SK-N-SH treated with all-trans-retinoic acid at 6 μM for 48 hours (cell line): ENCODE data around the gene CLDN8.

Experiments
- ATAC-seq: fragments of 200-7000 bp; cut with Tn5 transposase; 3 replicates; pipeline ENCODE4 v1.9.1; 2020; ENCODE audit warnings: mild to moderate bottlenecking, moderate library complexity
- ARNTL ChIP-seq: fragments of 450-650 bp; formaldehyde crosslinking; IDR thresholded peaks from 2 replicates; pipeline ENCODE4 v1.5.0; 2020; ENCODE audit warnings: low read depth, mild to moderate bottlenecking, moderate library complexity, borderline replicate concordance
- BACH2 ChIP-seq: fragments of 250-450 bp; sonication (Bioruptor Pico); IDR thresholded peaks from 2 replicates; pipeline ENCODE4 v1.9.0; 2021; ENCODE audit warnings: mild to moderate bottlenecking, borderline replicate concordance
- CSDC2 ChIP-seq: fragments of 250-450 bp; sonication (Bioruptor Pico); IDR thresholded peaks from 2 replicates; pipeline ENCODE4 v1.5.0; 2020; ENCODE audit warnings: mild to moderate bottlenecking, moderate library complexity
- ESRRG ChIP-seq: fragments of 250-450 bp; sonication (Bioruptor Pico); IDR thresholded peaks from 2 replicates; pipeline ENCODE4 v1.6.1; 2021; ENCODE audit warnings: mild to moderate bottlenecking
- GLIS3 ChIP-seq: fragments of 250-450 bp; sonication (Bioruptor Pico); IDR thresholded peaks from 2 replicates; pipeline ENCODE4 v1.5.0; 2020; ENCODE audit warnings: mild to moderate bottlenecking, moderate library complexity
- ISL1 ChIP-seq: fragments of 250-450 bp; sonication (Bioruptor Pico); IDR thresholded peaks from 2 replicates; pipeline ENCODE4 v2.1.2; 2022; ENCODE audit warnings: mild to moderate bottlenecking, moderate library complexity
- OSR1 ChIP-seq: fragments of 250-450 bp; sonication (Bioruptor Pico); IDR thresholded peaks from 2 replicates; pipeline ENCODE4 v1.8.0; 2022; ENCODE audit warnings: moderate library complexity, mild to moderate bottlenecking, inconsistent platforms
- RARB ChIP-seq: fragments of 250-450 bp; sonication (Bioruptor Pico); IDR thresholded peaks from 2 replicates; pipeline ENCODE4 v1.8.0; 2021; ENCODE audit warnings: mild to moderate bottlenecking, moderate library complexity
- SNAI2 ChIP-seq: fragments of 250-450 bp; sonication (Bioruptor Pico); IDR thresholded peaks from 2 replicates; pipeline ENCODE4 v1.5.0; 2020; ENCODE audit warnings: mild to moderate bottlenecking, moderate library complexity
- TCF4 ChIP-seq: fragments of 250-450 bp; sonication (Bioruptor Pico); IDR thresholded peaks from 2 replicates; pipeline ENCODE4 v1.8.0; 2021; ENCODE audit warnings: mild to moderate bottlenecking, moderate library complexity, borderline replicate concordance
- TOX ChIP-seq: fragments of 250-450 bp; sonication (Bioruptor Pico); IDR thresholded peaks from 2 replicates; pipeline ENCODE4 v1.8.0; 2021; ENCODE audit warnings: mild to moderate bottlenecking, moderate library complexity, borderline replicate concordance
- ZC3H10 ChIP-seq: fragments of 250-450 bp; sonication (Bioruptor Pico); IDR thresholded peaks from 2 replicates; pipeline ENCODE4 v1.5.1; 2021; ENCODE audit warnings: mild to moderate bottlenecking, moderate library complexity
- ZFP3 ChIP-seq: fragments of 250-450 bp; sonication (Bioruptor Pico); IDR thresholded peaks from 2 replicates; pipeline ENCODE4 v1.5.0; 2020; ENCODE audit warnings: mild to moderate bottlenecking, moderate library complexity
- ZFP30 ChIP-seq: fragments of 450-650 bp; formaldehyde crosslinking; IDR thresholded peaks from 2 replicates; pipeline ENCODE4 v1.5.0; 2022; ENCODE audit warnings: mild to moderate bottlenecking, moderate library complexity
- ZNF565 ChIP-seq: fragments of 450-650 bp; formaldehyde crosslinking; conservative IDR thresholded peaks from 2 replicates; pipeline ENCODE4 v1.5.0; 2020; ENCODE audit warnings: low read depth, mild to moderate bottlenecking, moderate library complexity
- ZNF70 ChIP-seq: fragments of 450-650 bp; formaldehyde crosslinking; IDR thresholded peaks from 2 replicates; pipeline ENCODE4 v1.5.0; 2020; ENCODE audit warnings: mild to moderate bottlenecking, moderate library complexity
- ZNF8 ChIP-seq: fragments of 450-650 bp; formaldehyde crosslinking; IDR thresholded peaks from 2 replicates; pipeline ENCODE4 v1.5.0; 2020; ENCODE audit warnings: mild to moderate bottlenecking, moderate library complexity
- TF ChIP-seq, protein P1 (sequence below): fragments of 250-450 bp; sonication (Bioruptor Pico); IDR thresholded peaks from 2 replicates; pipeline ENCODE4 v1.5.1; 2021; ENCODE audit warnings: mild to moderate bottlenecking, moderate library complexity
- TF ChIP-seq, protein P2 (sequence below): fragments of 250-450 bp; sonication (Bioruptor Pico); IDR thresholded peaks from 2 replicates; pipeline ENCODE4 v1.5.0; 2020; ENCODE audit warnings: mild to moderate bottlenecking, moderate library complexity
- TF ChIP-seq, protein P3 (sequence below): fragments of 250-450 bp; sonication (Bioruptor Pico); IDR thresholded peaks from 2 replicates; pipeline ENCODE4 v1.8.0; 2020; ENCODE audit warnings: mild to moderate bottlenecking, moderate library complexity, borderline replicate concordance
- TF ChIP-seq, protein P4 (sequence below): fragments of 250-450 bp; sonication (Bioruptor Pico); IDR thresholded peaks from 2 replicates; pipeline ENCODE4 v1.8.0; 2021; ENCODE audit warnings: low read depth, mild to moderate bottlenecking, moderate library complexity, borderline replicate concordance

CLDN8 gene

DNA sequence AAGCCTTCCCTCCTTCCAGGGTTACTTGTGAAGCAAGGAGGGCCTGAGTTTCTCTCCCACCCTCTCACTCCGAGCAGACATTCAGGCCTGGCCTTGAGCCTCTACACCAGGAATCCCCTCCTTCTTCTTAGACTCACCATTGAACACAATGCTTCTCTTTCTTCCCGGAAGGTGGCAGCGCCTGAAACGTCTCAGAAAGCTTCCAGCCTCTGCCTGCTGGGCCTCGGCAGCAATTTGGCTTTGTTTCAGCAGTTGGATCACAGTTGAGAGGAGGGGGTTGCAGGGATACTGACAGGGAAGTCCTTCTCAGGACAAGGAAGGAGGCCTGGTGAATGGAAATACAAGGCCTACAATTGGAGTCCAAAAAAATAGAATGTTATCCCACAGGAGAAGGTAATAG is 6.3 kb downstream of the CLDN8 start:
- ATAC-seq = no peak
- TF ChIP-seq RARB (CRISPR knock-in tag) (no peak), ZNF565 (no peak), OSR1 (CRISPR knock-in tag) (no peak), GLIS3 (CRISPR knock-in tag) (no peak), ZNF70 (CRISPR knock-in tag) (no peak), ZFP30 (no peak), BACH2 (CRISPR knock-in tag) (no peak), ARNTL (no peak), ZFP3 (CRISPR knock-in tag) (no peak), ZC3H10 (CRISPR knock-in tag) (no peak), ISL1 (no peak), CSDC2 (no peak)
- TF ChIP-seq, protein P1, sequence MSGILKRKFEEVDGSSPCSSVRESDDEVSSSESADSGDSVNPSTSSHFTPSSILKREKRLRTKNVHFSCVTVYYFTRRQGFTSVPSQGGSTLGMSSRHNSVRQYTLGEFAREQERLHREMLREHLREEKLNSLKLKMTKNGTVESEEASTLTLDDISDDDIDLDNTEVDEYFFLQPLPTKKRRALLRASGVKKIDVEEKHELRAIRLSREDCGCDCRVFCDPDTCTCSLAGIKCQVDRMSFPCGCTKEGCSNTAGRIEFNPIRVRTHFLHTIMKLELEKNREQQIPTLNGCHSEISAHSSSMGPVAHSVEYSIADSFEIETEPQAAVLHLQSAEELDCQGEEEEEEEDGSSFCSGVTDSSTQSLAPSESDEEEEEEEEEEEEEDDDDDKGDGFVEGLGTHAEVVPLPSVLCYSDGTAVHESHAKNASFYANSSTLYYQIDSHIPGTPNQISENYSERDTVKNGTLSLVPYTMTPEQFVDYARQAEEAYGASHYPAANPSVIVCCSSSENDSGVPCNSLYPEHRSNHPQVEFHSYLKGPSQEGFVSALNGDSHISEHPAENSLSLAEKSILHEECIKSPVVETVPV (CRISPR knock-in tag) = no peak
- TF ChIP-seq, all 23 proteins: peak for 0

DNA sequence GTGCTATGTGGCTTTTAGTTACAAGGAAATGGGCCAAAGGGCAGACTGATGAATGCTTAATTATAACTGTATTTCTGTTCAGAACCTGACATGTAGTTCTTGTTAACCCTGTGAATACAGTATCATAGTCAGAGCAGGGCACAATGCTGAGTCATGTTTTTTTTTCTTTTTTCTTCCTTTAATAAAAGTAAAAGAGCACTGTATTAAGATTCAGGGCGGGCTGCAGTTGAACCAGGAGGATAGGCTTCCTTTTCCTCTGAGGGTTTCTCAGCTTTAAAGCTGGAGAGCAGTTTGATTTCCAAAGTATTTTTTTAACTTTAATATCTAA is 8.7 kb downstream of the CLDN8 start:
- ATAC-seq = no peak
- TF ChIP-seq, protein P1 (CRISPR knock-in tag) = no peak
- TF ChIP-seq ARNTL (no peak), TOX (no peak), ZFP3 (CRISPR knock-in tag) (no peak), ZC3H10 (CRISPR knock-in tag) (no peak)
- TF ChIP-seq, all 23 proteins: peak for 0

- TF ChIP-seq, protein P2, sequence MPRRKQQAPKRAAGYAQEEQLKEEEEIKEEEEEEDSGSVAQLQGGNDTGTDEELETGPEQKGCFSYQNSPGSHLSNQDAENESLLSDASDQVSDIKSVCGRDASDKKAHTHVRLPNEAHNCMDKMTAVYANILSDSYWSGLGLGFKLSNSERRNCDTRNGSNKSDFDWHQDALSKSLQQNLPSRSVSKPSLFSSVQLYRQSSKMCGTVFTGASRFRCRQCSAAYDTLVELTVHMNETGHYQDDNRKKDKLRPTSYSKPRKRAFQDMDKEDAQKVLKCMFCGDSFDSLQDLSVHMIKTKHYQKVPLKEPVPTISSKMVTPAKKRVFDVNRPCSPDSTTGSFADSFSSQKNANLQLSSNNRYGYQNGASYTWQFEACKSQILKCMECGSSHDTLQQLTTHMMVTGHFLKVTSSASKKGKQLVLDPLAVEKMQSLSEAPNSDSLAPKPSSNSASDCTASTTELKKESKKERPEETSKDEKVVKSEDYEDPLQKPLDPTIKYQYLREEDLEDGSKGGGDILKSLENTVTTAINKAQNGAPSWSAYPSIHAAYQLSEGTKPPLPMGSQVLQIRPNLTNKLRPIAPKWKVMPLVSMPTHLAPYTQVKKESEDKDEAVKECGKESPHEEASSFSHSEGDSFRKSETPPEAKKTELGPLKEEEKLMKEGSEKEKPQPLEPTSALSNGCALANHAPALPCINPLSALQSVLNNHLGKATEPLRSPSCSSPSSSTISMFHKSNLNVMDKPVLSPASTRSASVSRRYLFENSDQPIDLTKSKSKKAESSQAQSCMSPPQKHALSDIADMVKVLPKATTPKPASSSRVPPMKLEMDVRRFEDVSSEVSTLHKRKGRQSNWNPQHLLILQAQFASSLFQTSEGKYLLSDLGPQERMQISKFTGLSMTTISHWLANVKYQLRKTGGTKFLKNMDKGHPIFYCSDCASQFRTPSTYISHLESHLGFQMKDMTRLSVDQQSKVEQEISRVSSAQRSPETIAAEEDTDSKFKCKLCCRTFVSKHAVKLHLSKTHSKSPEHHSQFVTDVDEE = no peak
- TF ChIP-seq RARB (CRISPR knock-in tag) = no peak
- TF ChIP-seq, protein P3, sequence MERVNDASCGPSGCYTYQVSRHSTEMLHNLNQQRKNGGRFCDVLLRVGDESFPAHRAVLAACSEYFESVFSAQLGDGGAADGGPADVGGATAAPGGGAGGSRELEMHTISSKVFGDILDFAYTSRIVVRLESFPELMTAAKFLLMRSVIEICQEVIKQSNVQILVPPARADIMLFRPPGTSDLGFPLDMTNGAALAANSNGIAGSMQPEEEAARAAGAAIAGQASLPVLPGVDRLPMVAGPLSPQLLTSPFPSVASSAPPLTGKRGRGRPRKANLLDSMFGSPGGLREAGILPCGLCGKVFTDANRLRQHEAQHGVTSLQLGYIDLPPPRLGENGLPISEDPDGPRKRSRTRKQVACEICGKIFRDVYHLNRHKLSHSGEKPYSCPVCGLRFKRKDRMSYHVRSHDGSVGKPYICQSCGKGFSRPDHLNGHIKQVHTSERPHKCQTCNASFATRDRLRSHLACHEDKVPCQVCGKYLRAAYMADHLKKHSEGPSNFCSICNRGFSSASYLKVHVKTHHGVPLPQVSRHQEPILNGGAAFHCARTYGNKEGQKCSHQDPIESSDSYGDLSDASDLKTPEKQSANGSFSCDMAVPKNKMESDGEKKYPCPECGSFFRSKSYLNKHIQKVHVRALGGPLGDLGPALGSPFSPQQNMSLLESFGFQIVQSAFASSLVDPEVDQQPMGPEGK (CRISPR knock-in tag) = no peak
- TF ChIP-seq, protein P4, sequence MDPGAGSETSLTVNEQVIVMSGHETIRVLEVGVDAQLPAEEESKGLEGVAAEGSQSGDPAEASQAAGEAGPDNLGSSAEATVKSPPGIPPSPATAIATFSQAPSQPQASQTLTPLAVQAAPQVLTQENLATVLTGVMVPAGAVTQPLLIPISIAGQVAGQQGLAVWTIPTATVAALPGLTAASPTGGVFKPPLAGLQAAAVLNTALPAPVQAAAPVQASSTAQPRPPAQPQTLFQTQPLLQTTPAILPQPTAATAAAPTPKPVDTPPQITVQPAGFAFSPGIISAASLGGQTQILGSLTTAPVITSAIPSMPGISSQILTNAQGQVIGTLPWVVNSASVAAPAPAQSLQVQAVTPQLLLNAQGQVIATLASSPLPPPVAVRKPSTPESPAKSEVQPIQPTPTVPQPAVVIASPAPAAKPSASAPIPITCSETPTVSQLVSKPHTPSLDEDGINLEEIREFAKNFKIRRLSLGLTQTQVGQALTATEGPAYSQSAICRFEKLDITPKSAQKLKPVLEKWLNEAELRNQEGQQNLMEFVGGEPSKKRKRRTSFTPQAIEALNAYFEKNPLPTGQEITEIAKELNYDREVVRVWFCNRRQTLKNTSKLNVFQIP (CRISPR knock-in tag) = no peak
- TF ChIP-seq, all 23 proteins: peak for 0
- peak; percentile 39; the same call in 2 of the 3 replicates for ATAC-seq
Measured at GRCh38 chr21:30206551-30207251, 9.2 kb downstream of the CLDN8 start.

- no peak for ATAC-seq
- no peak for TF ChIP-seq ESRRG
- no peak for TF ChIP-seq ZNF565
- no peak for TF ChIP-seq BACH2 (CRISPR knock-in tag)
- TF ChIP-seq ISL1 = no peak
- TF ChIP-seq ZNF70 (CRISPR knock-in tag) = no peak
- no peak for TF ChIP-seq TCF4
- TF ChIP-seq CSDC2 = no peak
- TF ChIP-seq, protein P2 = no peak
- TF ChIP-seq, protein P1 (CRISPR knock-in tag) = no peak
- no peak for TF ChIP-seq ZFP3 (CRISPR knock-in tag)
- TF ChIP-seq ZNF8 (CRISPR knock-in tag) = no peak
- no peak for TF ChIP-seq GLIS3 (CRISPR knock-in tag)
- no peak for TF ChIP-seq ZC3H10 (CRISPR knock-in tag)
- no peak for TF ChIP-seq ARNTL
- TF ChIP-seq TOX = no peak
- no peak for TF ChIP-seq SNAI2 (CRISPR knock-in tag)
Measured at GRCh38 chr21:30200000-30200399, 15.9 kb downstream of the CLDN8 start.
